ENCODE data around the gene NIFK. TPM values are rescaled to one million over a fixed set of nuclear protein-coding genes. Genes with fewer than 3 reads are reported as not detected.

Gene NIFK
- polyA plus RNA-seq, 1 donor (not counting 4 experiments of a cell fraction or from before 2014, with no cell fraction given) = 60.4 TPM

DNA sequence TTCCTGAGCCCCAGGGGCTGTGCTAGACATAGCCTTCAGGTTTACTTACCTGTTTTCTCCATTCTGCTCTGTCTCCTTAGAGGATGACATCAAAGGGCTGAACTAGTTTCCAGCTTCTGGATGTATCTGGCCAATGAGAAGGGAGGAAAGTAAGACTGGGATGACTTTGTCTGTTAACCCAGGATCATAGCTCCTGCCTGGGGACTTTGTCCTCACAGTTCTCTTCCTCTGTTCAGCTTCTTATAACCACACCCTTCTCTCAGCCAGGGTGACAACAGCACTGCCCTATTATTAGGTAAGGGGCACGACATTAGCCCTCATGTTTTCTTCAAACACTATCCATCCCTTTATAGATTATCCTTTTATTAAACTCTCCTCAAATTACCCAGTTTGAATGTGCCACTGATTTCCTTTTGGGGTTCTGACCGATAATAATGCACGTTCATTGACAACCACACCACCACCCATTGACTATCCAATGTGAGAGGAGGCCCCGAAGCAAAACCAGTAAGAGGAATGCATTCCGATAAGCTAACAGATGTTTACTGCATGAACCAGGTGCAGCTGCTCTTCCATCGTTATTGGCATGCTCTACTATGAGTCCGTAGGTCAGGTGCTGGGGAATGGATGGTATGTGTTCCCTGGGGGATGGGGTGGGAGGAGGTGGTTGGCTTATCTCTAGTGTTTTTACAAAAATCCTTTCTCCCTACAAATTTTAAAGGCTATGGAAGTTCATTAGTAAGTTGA is 42.2 kb upstream of the NIFK start:
- Histone ChIP-seq H3K9me1 (ENCODE audit: control insufficient read depth, extremely low read depth, insufficient read depth, low read length) (no peaks in the 10 kb centered on the region), H3K27me3 (ENCODE audit: control insufficient read depth, extremely low read depth, insufficient read depth, low read length) (peaks cover 3% of the 10 kb centered on the region), H3K4me1 (ENCODE audit: control insufficient read depth, extremely low read depth, insufficient read depth, low read length) (peaks cover 11% of the 10 kb centered on the region), H3K4me2 (ENCODE audit: control insufficient read depth, extremely low read depth, insufficient read depth, low read depth, low read length) (peak overlapping the region; percentile 34), H3K9ac (ENCODE audit: control insufficient read depth, extremely low read depth, insufficient read depth, low read length) (no peak overlapping the region), H3K4me3 (ENCODE audit: control insufficient read depth in 2 of 3, extremely low read depth in 1 of 3, insufficient read depth in 2 of 3, low read depth in 1 of 3, low read length in 3 of 3) (no peak overlapping the region), H3K79me2 (ENCODE audit: control insufficient read depth, insufficient read depth, low read length) (no peaks in the 10 kb centered on the region), H3K36me3 (ENCODE audit: control insufficient read depth in 2 of 2, extremely low read depth in 1 of 2, insufficient read depth in 2 of 2, low read length in 2 of 2) (no peaks in the 10 kb centered on the region), H4K20me1 (ENCODE audit: control insufficient read depth, extremely low read depth, insufficient read depth, low read length) (no peaks in the 10 kb centered on the region), H3K27ac (ENCODE audit: control insufficient read depth, insufficient read depth, low read length) (no peak overlapping the region), H3K9me3 (ENCODE audit: control insufficient read depth, low read depth, low read length) (no peaks in the 10 kb centered on the region), H2AFZ (ENCODE audit: control insufficient read depth, low read length) (no peak overlapping the region)
- TF ChIP-seq EZH2 (IDR thresholded peaks at IDR 0.05; ENCODE audit: low read length) (no peak), CTCF (optimal IDR thresholded peaks at IDR 0.05 in 1 of 3, IDR thresholded peaks at IDR 0.05 in 1 of 3, conservative IDR thresholded peaks at IDR 0.05 in 1 of 3; ENCODE audit: extremely low read depth in 1 of 3, insufficient read depth in 2 of 3, low read length in 3 of 3) (no peak)
- FAIRE-seq (no peak), DNase-seq (ENCODE audit: low read depth, low spot score) (peak; percentile 49)
- dilution Hi-C loops (cut with MboI; ENCODE audit: extremely low pct_ligation_motif_present, low sequenced_read_pairs) = no loop called here

DNA sequence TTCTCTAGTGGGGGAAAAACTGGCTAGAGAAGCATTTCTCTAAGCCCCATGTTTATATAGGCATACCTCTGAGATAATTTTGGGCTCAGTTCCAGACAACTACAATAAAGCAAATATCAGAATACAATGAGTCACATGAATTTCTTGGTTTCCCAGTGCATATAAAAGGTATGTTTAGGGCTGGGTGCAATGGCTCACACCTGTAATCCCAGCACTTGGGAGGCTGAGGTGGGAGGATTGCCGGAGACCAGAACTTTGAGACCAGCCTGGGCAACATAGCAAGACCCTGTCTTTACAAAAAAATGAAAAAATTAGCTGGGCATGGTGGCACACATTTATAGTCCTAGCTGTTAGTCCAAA is 41.0 kb upstream of the NIFK start:
- DNase-seq (ENCODE audit: low read depth, low spot score) = no peak
- Histone ChIP-seq H3K27ac (ENCODE audit: control insufficient read depth, insufficient read depth, low read length) (no peak overlapping the region), H3K36me3 (ENCODE audit: control insufficient read depth in 2 of 2, extremely low read depth in 1 of 2, insufficient read depth in 2 of 2, low read length in 2 of 2) (no peaks in the 10 kb centered on the region), H2AFZ (ENCODE audit: control insufficient read depth, low read length) (no peak overlapping the region), H3K9ac (ENCODE audit: control insufficient read depth, extremely low read depth, insufficient read depth, low read length) (no peak overlapping the region), H3K27me3 (ENCODE audit: control insufficient read depth, extremely low read depth, insufficient read depth, low read length) (peaks cover 3% of the 10 kb centered on the region), H4K20me1 (ENCODE audit: control insufficient read depth, extremely low read depth, insufficient read depth, low read length) (no peaks in the 10 kb centered on the region), H3K4me1 (ENCODE audit: control insufficient read depth, extremely low read depth, insufficient read depth, low read length) (peaks cover 11% of the 10 kb centered on the region), H3K4me3 (ENCODE audit: control insufficient read depth in 2 of 3, extremely low read depth in 1 of 3, insufficient read depth in 2 of 3, low read depth in 1 of 3, low read length in 3 of 3) (no peak overlapping the region), H3K9me1 (ENCODE audit: control insufficient read depth, extremely low read depth, insufficient read depth, low read length) (no peaks in the 10 kb centered on the region), H3K4me2 (ENCODE audit: control insufficient read depth, extremely low read depth, insufficient read depth, low read depth, low read length) (no peak overlapping the region), H3K79me2 (ENCODE audit: control insufficient read depth, insufficient read depth, low read length) (no peaks in the 10 kb centered on the region), H3K9me3 (ENCODE audit: control insufficient read depth, low read depth, low read length) (no peaks in the 10 kb centered on the region)
- FAIRE-seq = no peak
- dilution Hi-C loops (cut with MboI; ENCODE audit: extremely low pct_ligation_motif_present, low sequenced_read_pairs) = no loop called here
- no peak for TF ChIP-seq CTCF (optimal IDR thresholded peaks at IDR 0.05 in 1 of 3, IDR thresholded peaks at IDR 0.05 in 1 of 3, conservative IDR thresholded peaks at IDR 0.05 in 1 of 3; ENCODE audit: extremely low read depth in 1 of 3, insufficient read depth in 2 of 3, low read length in 3 of 3)
- no peak for TF ChIP-seq EZH2 (IDR thresholded peaks at IDR 0.05; ENCODE audit: low read length)

Data from keratinocyte (primary cell).